ENCODE results near the gene BAD. TPM values are rescaled to one million over a fixed set of nuclear protein-coding genes. Genes with fewer than 3 reads are reported as not detected.

Gene BAD
- total and polyA plus RNA-seq, 2 of the 13 experiments (the other 11 are each of a cell fraction or from before 2014, with no cell fraction given) = 17.9 to 28.5 TPM

DNA sequence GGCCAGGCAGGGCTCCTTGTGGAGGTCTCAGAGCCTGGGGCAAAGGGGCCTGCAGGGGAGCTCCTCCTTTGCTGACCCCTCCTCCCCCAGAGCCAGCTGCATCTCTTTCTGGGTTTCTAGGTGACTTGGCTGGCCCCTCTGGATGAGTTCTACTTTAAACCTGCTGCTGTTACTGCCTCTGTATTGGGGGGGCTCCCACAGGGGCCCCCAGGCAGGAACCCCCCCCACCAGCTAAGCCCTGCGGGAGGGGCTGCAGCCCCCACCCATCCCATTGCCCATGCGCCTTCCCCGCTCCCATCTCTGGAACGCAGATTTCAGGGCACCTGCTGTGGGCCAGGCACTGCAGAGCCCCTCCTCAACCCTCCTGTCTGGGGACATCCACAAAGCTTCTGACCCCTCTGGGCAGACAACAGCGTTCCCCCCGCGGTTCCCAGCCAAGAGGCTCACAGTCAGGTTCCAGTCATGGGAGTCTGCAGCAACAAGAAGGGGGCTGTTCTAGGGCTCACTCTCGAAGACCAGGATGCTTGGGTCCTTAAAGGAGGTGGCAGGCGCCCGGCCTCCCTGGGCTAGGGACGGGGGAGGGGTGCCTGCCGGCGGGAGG lies 34.0 kb downstream of the BAD start (continued):
- TF ChIP-seq KLF13 (CRISPR knock-in tag; IDR thresholded peaks at IDR 0.05) (no peak), ZNF317 (CRISPR knock-in tag; IDR thresholded peaks at IDR 0.05) (no peak), ZNF773 (CRISPR knock-in tag; IDR thresholded peaks at IDR 0.05; ENCODE audit: borderline replicate concordance) (no peak), TAF15 (IDR thresholded peaks at IDR 0.05; ENCODE audit: low read depth, low read length, poor library complexity, severe bottlenecking) (no peak), NRL (CRISPR knock-in tag; IDR thresholded peaks at IDR 0.05; ENCODE audit: borderline replicate concordance) (no peak), AGO1 (IDR thresholded peaks at IDR 0.05; ENCODE audit: low read depth, low read length, poor library complexity, severe bottlenecking) (peak; percentile 37), ZNF460 (CRISPR knock-in tag; IDR thresholded peaks at IDR 0.05; ENCODE audit: borderline replicate concordance) (no peak), TBL1XR1 (IDR thresholded peaks at IDR 0.05; ENCODE audit: borderline replicate concordance, low read length, partially characterized antibody) (no peak), ZNF772 (CRISPR knock-in tag; IDR thresholded peaks at IDR 0.05) (no peak), ARNT2 (CRISPR knock-in tag; IDR thresholded peaks at IDR 0.05; ENCODE audit: low read depth) (no peak), ZSCAN25 (CRISPR knock-in tag; IDR thresholded peaks at IDR 0.05) (0 out of 2 replicates have a peak, but pooled peaks have one; percentile 13), CHCHD3 (CRISPR knock-in tag; IDR thresholded peaks at IDR 0.05) (no peak), PRMT3 (CRISPR knock-in tag; IDR thresholded peaks at IDR 0.05; ENCODE audit: borderline replicate concordance, low read depth) (no peak)
- TF ChIP-seq, protein P1, sequence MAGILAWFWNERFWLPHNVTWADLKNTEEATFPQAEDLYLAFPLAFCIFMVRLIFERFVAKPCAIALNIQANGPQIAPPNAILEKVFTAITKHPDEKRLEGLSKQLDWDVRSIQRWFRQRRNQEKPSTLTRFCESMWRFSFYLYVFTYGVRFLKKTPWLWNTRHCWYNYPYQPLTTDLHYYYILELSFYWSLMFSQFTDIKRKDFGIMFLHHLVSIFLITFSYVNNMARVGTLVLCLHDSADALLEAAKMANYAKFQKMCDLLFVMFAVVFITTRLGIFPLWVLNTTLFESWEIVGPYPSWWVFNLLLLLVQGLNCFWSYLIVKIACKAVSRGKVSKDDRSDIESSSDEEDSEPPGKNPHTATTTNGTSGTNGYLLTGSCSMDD (CRISPR knock-in tag; IDR thresholded peaks at IDR 0.05) = no peak
- TF ChIP-seq, protein P2, sequence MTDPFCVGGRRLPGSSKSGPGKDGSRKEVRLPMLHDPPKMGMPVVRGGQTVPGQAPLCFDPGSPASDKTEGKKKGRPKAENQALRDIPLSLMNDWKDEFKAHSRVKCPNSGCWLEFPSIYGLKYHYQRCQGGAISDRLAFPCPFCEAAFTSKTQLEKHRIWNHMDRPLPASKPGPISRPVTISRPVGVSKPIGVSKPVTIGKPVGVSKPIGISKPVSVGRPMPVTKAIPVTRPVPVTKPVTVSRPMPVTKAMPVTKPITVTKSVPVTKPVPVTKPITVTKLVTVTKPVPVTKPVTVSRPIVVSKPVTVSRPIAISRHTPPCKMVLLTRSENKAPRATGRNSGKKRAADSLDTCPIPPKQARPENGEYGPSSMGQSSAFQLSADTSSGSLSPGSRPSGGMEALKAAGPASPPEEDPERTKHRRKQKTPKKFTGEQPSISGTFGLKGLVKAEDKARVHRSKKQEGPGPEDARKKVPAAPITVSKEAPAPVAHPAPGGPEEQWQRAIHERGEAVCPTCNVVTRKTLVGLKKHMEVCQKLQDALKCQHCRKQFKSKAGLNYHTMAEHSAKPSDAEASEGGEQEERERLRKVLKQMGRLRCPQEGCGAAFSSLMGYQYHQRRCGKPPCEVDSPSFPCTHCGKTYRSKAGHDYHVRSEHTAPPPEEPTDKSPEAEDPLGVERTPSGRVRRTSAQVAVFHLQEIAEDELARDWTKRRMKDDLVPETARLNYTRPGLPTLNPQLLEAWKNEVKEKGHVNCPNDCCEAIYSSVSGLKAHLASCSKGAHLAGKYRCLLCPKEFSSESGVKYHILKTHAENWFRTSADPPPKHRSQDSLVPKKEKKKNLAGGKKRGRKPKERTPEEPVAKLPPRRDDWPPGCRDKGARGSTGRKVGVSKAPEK (CRISPR knock-in tag; IDR thresholded peaks at IDR 0.05; ENCODE audit: borderline replicate concordance) = no peak
- TF ChIP-seq, protein P3, sequence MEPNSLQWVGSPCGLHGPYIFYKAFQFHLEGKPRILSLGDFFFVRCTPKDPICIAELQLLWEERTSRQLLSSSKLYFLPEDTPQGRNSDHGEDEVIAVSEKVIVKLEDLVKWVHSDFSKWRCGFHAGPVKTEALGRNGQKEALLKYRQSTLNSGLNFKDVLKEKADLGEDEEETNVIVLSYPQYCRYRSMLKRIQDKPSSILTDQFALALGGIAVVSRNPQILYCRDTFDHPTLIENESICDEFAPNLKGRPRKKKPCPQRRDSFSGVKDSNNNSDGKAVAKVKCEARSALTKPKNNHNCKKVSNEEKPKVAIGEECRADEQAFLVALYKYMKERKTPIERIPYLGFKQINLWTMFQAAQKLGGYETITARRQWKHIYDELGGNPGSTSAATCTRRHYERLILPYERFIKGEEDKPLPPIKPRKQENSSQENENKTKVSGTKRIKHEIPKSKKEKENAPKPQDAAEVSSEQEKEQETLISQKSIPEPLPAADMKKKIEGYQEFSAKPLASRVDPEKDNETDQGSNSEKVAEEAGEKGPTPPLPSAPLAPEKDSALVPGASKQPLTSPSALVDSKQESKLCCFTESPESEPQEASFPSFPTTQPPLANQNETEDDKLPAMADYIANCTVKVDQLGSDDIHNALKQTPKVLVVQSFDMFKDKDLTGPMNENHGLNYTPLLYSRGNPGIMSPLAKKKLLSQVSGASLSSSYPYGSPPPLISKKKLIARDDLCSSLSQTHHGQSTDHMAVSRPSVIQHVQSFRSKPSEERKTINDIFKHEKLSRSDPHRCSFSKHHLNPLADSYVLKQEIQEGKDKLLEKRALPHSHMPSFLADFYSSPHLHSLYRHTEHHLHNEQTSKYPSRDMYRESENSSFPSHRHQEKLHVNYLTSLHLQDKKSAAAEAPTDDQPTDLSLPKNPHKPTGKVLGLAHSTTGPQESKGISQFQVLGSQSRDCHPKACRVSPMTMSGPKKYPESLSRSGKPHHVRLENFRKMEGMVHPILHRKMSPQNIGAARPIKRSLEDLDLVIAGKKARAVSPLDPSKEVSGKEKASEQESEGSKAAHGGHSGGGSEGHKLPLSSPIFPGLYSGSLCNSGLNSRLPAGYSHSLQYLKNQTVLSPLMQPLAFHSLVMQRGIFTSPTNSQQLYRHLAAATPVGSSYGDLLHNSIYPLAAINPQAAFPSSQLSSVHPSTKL (CRISPR knock-in tag; IDR thresholded peaks at IDR 0.05) = no peak
- TF ChIP-seq, protein P4, sequence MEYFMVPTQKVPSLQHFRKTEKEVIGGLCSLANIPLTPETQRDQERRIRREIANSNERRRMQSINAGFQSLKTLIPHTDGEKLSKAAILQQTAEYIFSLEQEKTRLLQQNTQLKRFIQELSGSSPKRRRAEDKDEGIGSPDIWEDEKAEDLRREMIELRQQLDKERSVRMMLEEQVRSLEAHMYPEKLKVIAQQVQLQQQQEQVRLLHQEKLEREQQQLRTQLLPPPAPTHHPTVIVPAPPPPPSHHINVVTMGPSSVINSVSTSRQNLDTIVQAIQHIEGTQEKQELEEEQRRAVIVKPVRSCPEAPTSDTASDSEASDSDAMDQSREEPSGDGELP (IDR thresholded peaks at IDR 0.05; ENCODE audit: borderline replicate concordance, low read depth) = no peak
- TF ChIP-seq, protein P5, sequence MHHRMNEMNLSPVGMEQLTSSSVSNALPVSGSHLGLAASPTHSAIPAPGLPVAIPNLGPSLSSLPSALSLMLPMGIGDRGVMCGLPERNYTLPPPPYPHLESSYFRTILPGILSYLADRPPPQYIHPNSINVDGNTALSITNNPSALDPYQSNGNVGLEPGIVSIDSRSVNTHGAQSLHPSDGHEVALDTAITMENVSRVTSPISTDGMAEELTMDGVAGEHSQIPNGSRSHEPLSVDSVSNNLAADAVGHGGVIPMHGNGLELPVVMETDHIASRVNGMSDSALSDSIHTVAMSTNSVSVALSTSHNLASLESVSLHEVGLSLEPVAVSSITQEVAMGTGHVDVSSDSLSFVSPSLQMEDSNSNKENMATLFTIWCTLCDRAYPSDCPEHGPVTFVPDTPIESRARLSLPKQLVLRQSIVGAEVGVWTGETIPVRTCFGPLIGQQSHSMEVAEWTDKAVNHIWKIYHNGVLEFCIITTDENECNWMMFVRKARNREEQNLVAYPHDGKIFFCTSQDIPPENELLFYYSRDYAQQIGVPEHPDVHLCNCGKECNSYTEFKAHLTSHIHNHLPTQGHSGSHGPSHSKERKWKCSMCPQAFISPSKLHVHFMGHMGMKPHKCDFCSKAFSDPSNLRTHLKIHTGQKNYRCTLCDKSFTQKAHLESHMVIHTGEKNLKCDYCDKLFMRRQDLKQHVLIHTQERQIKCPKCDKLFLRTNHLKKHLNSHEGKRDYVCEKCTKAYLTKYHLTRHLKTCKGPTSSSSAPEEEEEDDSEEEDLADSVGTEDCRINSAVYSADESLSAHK (CRISPR knock-in tag; IDR thresholded peaks at IDR 0.05; ENCODE audit: borderline replicate concordance) = no peak
